GM19467 (cell line): ENCODE data around the gene RCHY1.
A peak's percentile ranks its signal among the peaks of the same experiment; 100 is the strongest.

Source experiments
- ATAC-seq: cut with Tn5 transposase; IDR thresholded peaks from one replicate; pipeline ENCODE4 v1.9.1; 2021; ENCODE audit warnings: mild to moderate bottlenecking, moderate library complexity; ENCODE audit not compliant: unreplicated experiment

RCHY1 gene

GRCh38 chr4:75432683-75433082 lies 81.5 kb downstream of the RCHY1 start:
- ATAC-seq = peak; percentile 67

- ATAC-seq = no peak
Measured at GRCh38 chr4:75429208-75429607, 85.0 kb downstream of the RCHY1 start.
